B cell (primary cell): Measurements from ENCODE around the gene KRT38.
"Not testable (repeated sequence)": the region's sequence is repeated elsewhere in the genome, so short reads cannot be mapped to it uniquely, and the experiment has no call there.

Experiments
- CTCF ChIP-seq: fragments of 200-600 bp; IDR thresholded peaks from one replicate; pipeline ENCODE4 v1.8.0; 2022; ENCODE audit warnings: antibody characterized with exemption, mild to moderate bottlenecking
- EZH2 ChIP-seq: IDR thresholded peaks from 2 replicates; pipeline ENCODE4 v1.6.1; 2012; ENCODE audit warnings: borderline replicate concordance, low read depth, mild to moderate bottlenecking, moderate library complexity, low read length; ENCODE audit not compliant: insufficient read depth, poor library complexity, severe bottlenecking

- TF ChIP-seq CTCF, EZH2: not testable (repeated sequence)
Observed at GRCh38 chr17:41422586-41422985, 18.2 kb downstream of the KRT38 start.
